HCT116 (cell line): ENCODE measurements around the gene SLC39A1. TPM values are rescaled to one million over a fixed set of nuclear protein-coding genes. Genes with fewer than 3 reads are reported as not detected.

Experiments used
- ATAC-seq: fragments of 200-7000 bp; cut with Tn5 transposase; 2 replicates; pipeline ENCODE4 v1.9.1; 2020; ENCODE audit warnings: mild to moderate bottlenecking, moderate library complexity
- BruUV-seq: library from RNA; stranded (reverse); fragments of 400-500 nt; replicated peaks from 2 replicates; lab custom pipeline; 2021; lab: Mats Ljungman, UMichigan
- CTCF ChIA-PET: fragments of 300-600 bp; sonication (Branson Sonifier 250); formaldehyde crosslinking; loops from one replicate; lab custom pipeline; 2021; ENCODE audit warnings: antibody characterized with exemption; lab: Charles Lee
- POLR2A ChIA-PET: fragments of 300-600, 350-600 bp; sonication (Branson Sonifier 250); formaldehyde crosslinking; loops from one replicate; lab custom pipeline; 2021; ENCODE audit warnings: antibody characterized with exemption; lab: Charles Lee
- RAD21 ChIA-PET, 2 experiments: fragments of 300-600 bp; sonication (Branson Sonifier 250); formaldehyde crosslinking; loops; one replicate each; lab custom pipeline; 2023; ENCODE audit warnings: low total read pairs in 2 of 2; ENCODE audit not compliant: uncharacterized antibody in 2 of 2, unreplicated experiment in 2 of 2, low non-redundant PET in 1 of 2; lab: Charles Lee
- DNase-seq: peaks from one replicate; pipeline ENCODE4 v3.0.0-alpha.2; 2010; ENCODE audit warnings: low read depth, low spot score
- H2AFZ ChIP-seq: fragments of 200-600 bp; shearing (Covaris generic), sonication (generic); 2 replicates; pipeline ENCODE4 v1.6.1; 2017; ENCODE audit warnings: low read depth, mixed run types, mixed read lengths, antibody characterized with exemption, low read length; ENCODE audit not compliant: poor library complexity, severe bottlenecking
- H3K27ac ChIP-seq: 2 replicates; pipeline ENCODE4 v1.5.1; 2012; ENCODE audit warnings: low read depth, low read length
- H3K27me3 ChIP-seq: fragments of 200-600 bp; sonication (generic); 2 replicates; pipeline ENCODE4 v1.6.1; 2016; ENCODE audit warnings: mixed run types, low read length, mixed read lengths; ENCODE audit not compliant: insufficient read depth
- H3K36me3 ChIP-seq, 2 experiments: fragments of 200-500 bp in 1 of 2; fragments of 200-600 bp in 1 of 2; sonication (Bioruptor generic) in 1 of 2; sonication (generic) in 1 of 2; 2 replicates each; pipeline versions ENCODE4 v1.5.1 to v1.6.1; 2014 to 2016; ENCODE audit warnings: low read length in 2 of 2, inconsistent platforms in 1 of 2, mixed read lengths in 1 of 2, mixed run types in 1 of 2; ENCODE audit not compliant: insufficient read depth in 2 of 2, control insufficient read depth in 1 of 2
- H3K4me1 ChIP-seq, 2 experiments: fragments of 200-600 bp in 1 of 2; sonication (generic) in 1 of 2; 2 replicates each; pipeline versions ENCODE4 v1.5.1 to v1.6.1; 2012 to 2017; ENCODE audit warnings: low read length in 2 of 2, inconsistent platforms in 1 of 2, mild to moderate bottlenecking in 1 of 2, mixed read lengths in 1 of 2, mixed run types in 1 of 2, moderate library complexity in 1 of 2; ENCODE audit not compliant: insufficient read depth in 2 of 2, control insufficient read depth in 1 of 2
- H3K4me2 ChIP-seq: fragments of 200-600 bp; sonication (generic); 2 replicates; pipeline ENCODE4 v1.6.1; 2017; ENCODE audit warnings: mixed run types, low read length, mixed read lengths
- H3K4me3 ChIP-seq, 2 experiments: fragments of 200-600 bp in 1 of 2; sonication (generic) in 1 of 2; replicated peaks in 1 of 2; 2 replicates each; pipeline ENCODE4 v1.5.1; 2011 to 2016; ENCODE audit warnings: low read length in 2 of 2, control low read depth in 1 of 2, low read depth in 1 of 2, mild to moderate bottlenecking in 1 of 2, mixed read lengths in 1 of 2, mixed run types in 1 of 2
- H3K79me2 ChIP-seq: fragments of 200-600 bp; sonication (generic); 2 replicates; pipeline ENCODE4 v1.6.1; 2017; ENCODE audit warnings: mild to moderate bottlenecking, mixed run types, low read length, moderate library complexity, mixed read lengths; ENCODE audit not compliant: insufficient read depth
- H3K9ac ChIP-seq: fragments of 200-600 bp; sonication (generic); 2 replicates; pipeline ENCODE4 v1.6.1; 2016; ENCODE audit warnings: low read length, mixed read lengths
- H3K9me2 ChIP-seq: fragments of 200-600 bp; sonication (generic), shearing (Covaris generic); 2 replicates; pipeline ENCODE4 v1.6.1; 2017; ENCODE audit warnings: mixed run types, mild to moderate bottlenecking, moderate library complexity; ENCODE audit not compliant: insufficient read depth
- H3K9me3 ChIP-seq, 2 experiments: fragments of 200-500 bp in 1 of 2; fragments of 200-600 bp in 1 of 2; sonication (Bioruptor generic) in 1 of 2; sonication (generic) in 1 of 2; 2 replicates each; pipeline ENCODE4 v1.6.1; 2014 to 2017; ENCODE audit warnings: low read length in 2 of 2, mixed read lengths in 2 of 2, inconsistent platforms in 1 of 2, low read depth in 1 of 2, mild to moderate bottlenecking in 1 of 2, mixed run types in 1 of 2, moderate library complexity in 1 of 2; ENCODE audit not compliant: control insufficient read depth in 1 of 2, insufficient read depth in 1 of 2
- H4K20me1 ChIP-seq: fragments of 200-600 bp; sonication (generic), shearing (Covaris generic); 2 replicates; pipeline ENCODE4 v1.6.1; 2017; ENCODE audit warnings: mixed run types, mild to moderate bottlenecking, moderate library complexity; ENCODE audit not compliant: insufficient read depth
- MAX ChIP-seq: IDR thresholded peaks from 2 replicates; pipeline ENCODE4 v1.6.1; 2012
- POLR2A ChIP-seq: IDR thresholded peaks from 2 replicates; pipeline ENCODE4 v1.7.0; 2011; ENCODE audit warnings: borderline replicate concordance; ENCODE audit not compliant: insufficient read depth, insufficient read length; ENCODE audit errors: extremely low read depth
- POLR2AphosphoS5 ChIP-seq: IDR thresholded peaks from 2 replicates; pipeline ENCODE4 v1.6.1; 2011; ENCODE audit warnings: mild to moderate bottlenecking, low read depth, low read length, moderate library complexity
- SIN3A ChIP-seq: IDR thresholded peaks from 2 replicates; pipeline ENCODE4 v1.6.1; 2012; ENCODE audit warnings: low read depth
- TCF7L2 ChIP-seq: IDR thresholded peaks from 2 replicates; pipeline ENCODE4 v1.7.0; 2011; ENCODE audit warnings: borderline replicate concordance, inconsistent platforms; ENCODE audit not compliant: insufficient read depth, insufficient read length; ENCODE audit errors: extremely low read depth
- ZFX ChIP-seq: fragments of 450-650 bp; IDR thresholded peaks from 2 replicates; pipeline ENCODE4 v1.6.1; 2017
- ZNF274 ChIP-seq: fragments of 200-500 bp; sonication (Bioruptor generic); IDR thresholded peaks from 2 replicates; pipeline ENCODE4 v1.6.1; 2014; ENCODE audit warnings: mild to moderate bottlenecking, low read depth, low read length, inconsistent platforms
- intact Hi-C: fragments of 100-400 bp; cut with micrococcal nuclease; formaldehyde crosslinking; loops from 2 replicates; pipeline ENCODE4 v1.10.0; 2022
- total RNA-seq: library from RNA; stranded (reverse); gene quantifications from one replicate; pipeline ENCODE4 v1.2.1, GENCODE V29; 2021; ENCODE audit not compliant: unreplicated experiment
- TF ChIP-seq, protein P1 (sequence below): IDR thresholded peaks from 2 replicates; pipeline ENCODE4 v1.6.1; 2011; ENCODE audit warnings: mild to moderate bottlenecking, low read length, moderate library complexity; ENCODE audit not compliant: insufficient replicate concordance; ENCODE audit errors: extremely low read depth

The SLC39A1 gene
- total RNA-seq, 1 experiment from 2014 or later: 51.5 TPM

GRCh38 chr1:153945795-153946621, 17.3 kb downstream of the SLC39A1 start:
- ATAC-seq (peak; percentile 71), DNase-seq (no peak)
- H3K79me2 ChIP-seq: peaks cover 24% of the 10 kb centered on the region; the same call in 1 of the 2 replicates
- H3K36me3 ChIP-seq: peaks cover 14 to 15% of the 10 kb centered on the region in 2 experiments; a peak in 3 of 4 replicates
- POLR2A ChIA-PET: interaction anchor here (0.9 to 2.4 kb wide), 5 partner anchors 11 to 23 kb away, joined by 3 to 8 read pairs (median 3); partner anchors contain the start of genes CREB3L4 and GATAD2B
- no peaks in the 10 kb centered on the region for H3K27me3 ChIP-seq
- H3K4me2 ChIP-seq: peak overlapping the region; percentile 90
- no peak overlapping the region for H2AFZ ChIP-seq
- TF ChIP-seq POLR2AphosphoS5 (peak; percentile 20; the same call in 1 of the 2 replicates), SIN3A (peak; percentile 83; the same call in 1 of the 2 replicates), MAX (peak; percentile 75), ZFX (peak; percentile 65; the same call in 1 of the 2 replicates), ZNF274 (no peak), POLR2A (peak; percentile 62), TCF7L2 (peak; percentile 16)
- TF ChIP-seq, protein P1, sequence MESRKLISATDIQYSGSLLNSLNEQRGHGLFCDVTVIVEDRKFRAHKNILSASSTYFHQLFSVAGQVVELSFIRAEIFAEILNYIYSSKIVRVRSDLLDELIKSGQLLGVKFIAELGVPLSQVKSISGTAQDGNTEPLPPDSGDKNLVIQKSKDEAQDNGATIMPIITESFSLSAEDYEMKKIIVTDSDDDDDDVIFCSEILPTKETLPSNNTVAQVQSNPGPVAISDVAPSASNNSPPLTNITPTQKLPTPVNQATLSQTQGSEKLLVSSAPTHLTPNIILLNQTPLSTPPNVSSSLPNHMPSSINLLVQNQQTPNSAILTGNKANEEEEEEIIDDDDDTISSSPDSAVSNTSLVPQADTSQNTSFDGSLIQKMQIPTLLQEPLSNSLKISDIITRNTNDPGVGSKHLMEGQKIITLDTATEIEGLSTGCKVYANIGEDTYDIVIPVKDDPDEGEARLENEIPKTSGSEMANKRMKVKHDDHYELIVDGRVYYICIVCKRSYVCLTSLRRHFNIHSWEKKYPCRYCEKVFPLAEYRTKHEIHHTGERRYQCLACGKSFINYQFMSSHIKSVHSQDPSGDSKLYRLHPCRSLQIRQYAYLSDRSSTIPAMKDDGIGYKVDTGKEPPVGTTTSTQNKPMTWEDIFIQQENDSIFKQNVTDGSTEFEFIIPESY: no peak
- no peaks in the 10 kb centered on the region for H3K9me3 ChIP-seq
- peak overlapping the region; percentile 83 to 91 for H3K4me3 ChIP-seq
- no peaks in the 10 kb centered on the region for H4K20me1 ChIP-seq
- RAD21 ChIA-PET: interaction anchor here in 1 of 2 experiments (1.2 kb wide), 1 partner anchor 23 kb away, joined by 4 read pairs; the partner anchor contains the start of gene GATAD2B
- no TSS peak for BruUV-seq
- CTCF ChIA-PET: interaction anchor here (0.7 to 1.9 kb wide), 13 partner anchors 8 to 149 kb away, joined by 3 to 14 read pairs (median 5); partner anchors contain the start of genes CREB3L4, CRTC2, JTB and RAB13
- intact Hi-C loops: loop anchor here (1.0 to 2.0 kb wide), 2 partner anchors 41 to 149 kb away; partner anchors contain the start of gene RAB13
- no peaks in the 10 kb centered on the region for H3K9me2 ChIP-seq
- H3K4me1 ChIP-seq: peaks cover 6 to 18% of the 10 kb centered on the region in 2 experiments; a peak in 3 of 4 replicates
- H3K9ac ChIP-seq: peak overlapping the region; percentile 95
- peak overlapping the region; percentile 98 for H3K27ac ChIP-seq
